Endothelial cell of umbilical vein (primary cell): Measurements from ENCODE around the gene TTLL10.

ENCODE experiments used
- CTCF ChIP-seq, 2 donors: IDR thresholded peaks; 1 replicate in 1 of 2; 2 replicates in 1 of 2; pipeline ENCODE4 v1.5.1; 2011; ENCODE audit warnings: low read length in 2 of 2, mild to moderate bottlenecking in 2 of 2, moderate library complexity in 2 of 2, control low read depth in 1 of 2, inconsistent platforms in 1 of 2, low read depth in 1 of 2; ENCODE audit not compliant: insufficient read depth in 1 of 2; ENCODE audit errors: extremely low read depth in 1 of 2
- EZH2 ChIP-seq: IDR thresholded peaks from 2 replicates; pipeline ENCODE4 v1.6.1; 2012; ENCODE audit warnings: borderline replicate concordance, low read depth, mild to moderate bottlenecking, moderate library complexity, low read length, inconsistent platforms; ENCODE audit not compliant: severe bottlenecking
- GATA2 ChIP-seq: IDR thresholded peaks from 2 replicates; pipeline ENCODE4 v1.7.0; 2011; ENCODE audit warnings: low read depth, mild to moderate bottlenecking, moderate library complexity, mixed read lengths, low read length; ENCODE audit not compliant: insufficient read length, insufficient read depth
- POLR2A ChIP-seq: IDR thresholded peaks from 2 replicates; pipeline ENCODE4 v1.6.1; 2012; ENCODE audit warnings: low read depth, mild to moderate bottlenecking, control low read depth, low read length
- POLR2AphosphoS5 ChIP-seq: IDR thresholded peaks from 2 replicates; pipeline ENCODE4 v1.6.1; 2012; ENCODE audit warnings: low read depth, mild to moderate bottlenecking, control low read depth, low read length, moderate library complexity; ENCODE audit not compliant: insufficient read depth
- TF ChIP-seq, protein P1 (sequence below): IDR thresholded peaks from 2 replicates; pipeline ENCODE4 v1.6.1; 2011; ENCODE audit not compliant: insufficient read depth, insufficient read length

- TF ChIP-seq POLR2A (no peak), GATA2 (no peak), CTCF (IDR thresholded peaks at IDR 0.05; ENCODE audit: extremely low read depth in 1 of 2, insufficient read depth in 1 of 2, low read depth in 1 of 2, low read length in 2 of 2) (no peak), EZH2 (no peak), POLR2AphosphoS5 (no peak)
- TF ChIP-seq, protein P1, sequence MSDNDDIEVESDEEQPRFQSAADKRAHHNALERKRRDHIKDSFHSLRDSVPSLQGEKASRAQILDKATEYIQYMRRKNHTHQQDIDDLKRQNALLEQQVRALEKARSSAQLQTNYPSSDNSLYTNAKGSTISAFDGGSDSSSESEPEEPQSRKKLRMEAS: no peak
Measured at GRCh38 chr1:1233567-1233892, 59.9 kb downstream of the TTLL10 start.
